B cell (primary cell): ENCODE results near the gene SSH3. TPM values are rescaled to one million over a fixed set of nuclear protein-coding genes. Genes with fewer than 3 reads are reported as not detected.

ENCODE experiments used
- ATAC-seq: fragments of 200-7000 bp; cut with Tn5 transposase; one replicate; pipeline ENCODE4 v1.10.0; 2021; ENCODE audit warnings: low read depth, mild to moderate bottlenecking, moderate number of reproducible peaks, moderate library complexity
- CTCF ChIA-PET: fragments of 350-600 bp; sonication (Branson Sonifier 250); formaldehyde crosslinking; loops from one replicate; lab custom pipeline; 2021; ENCODE audit warnings: antibody characterized with exemption, inconsistent platforms; lab: Charles Lee
- POLR2A ChIA-PET: fragments of 350-600 bp; sonication (Branson Sonifier 250); formaldehyde crosslinking; loops from one replicate; lab custom pipeline; 2021; ENCODE audit warnings: antibody characterized with exemption; lab: Charles Lee
- DNase-seq: peaks from one replicate; pipeline ENCODE4 v3.0.0; 2013
- H2AFZ ChIP-seq: 2 replicates; pipeline ENCODE4 v1.6.1; 2012; ENCODE audit warnings: mild to moderate bottlenecking, low read depth, low read length; ENCODE audit not compliant: insufficient read depth, poor library complexity, severe bottlenecking
- H3K27ac ChIP-seq, 2 donors: 1 replicate in 1 of 2; 2 replicates in 1 of 2; pipeline ENCODE4 v1.5.1; 2012 to 2013; ENCODE audit warnings: low read length in 2 of 2, mild to moderate bottlenecking in 2 of 2, moderate library complexity in 1 of 2
- H3K27me3 ChIP-seq, 4 experiments: fragments of 200-600 bp in 1 of 4; sonication (generic) in 1 of 4; replicated peaks in 1 of 4; 1 replicate in 2 of 4; 2 replicates in 2 of 4; pipeline versions ENCODE4 v1.6.1 to v1.7.0; 2013 to 2016; ENCODE audit warnings: low read length in 3 of 4, mild to moderate bottlenecking in 2 of 4, mixed read lengths in 1 of 4, moderate library complexity in 1 of 4; ENCODE audit not compliant: insufficient read depth in 4 of 4, control insufficient read depth in 3 of 4; ENCODE audit errors: control extremely low read depth in 1 of 4
- H3K36me3 ChIP-seq, 2 experiments: replicated peaks in 1 of 2; 1 replicate in 1 of 2; 2 replicates in 1 of 2; pipeline versions ENCODE4 v1.6.1 to v1.7.1; 2013; ENCODE audit warnings: low read length in 1 of 2; ENCODE audit not compliant: insufficient read depth in 2 of 2, control insufficient read depth in 1 of 2; ENCODE audit errors: control extremely low read depth in 1 of 2, extremely low read depth in 1 of 2
- H3K4me1 ChIP-seq, 2 donors: fragments of 200-600 bp in 1 of 2; sonication (generic) in 1 of 2; 1 replicate in 1 of 2; 2 replicates in 1 of 2; pipeline versions ENCODE4 v1.5.1 to v1.6.1; 2013 to 2017; ENCODE audit warnings: low read length in 2 of 2; ENCODE audit not compliant: control insufficient read depth in 2 of 2, insufficient read depth in 2 of 2
- H3K4me2 ChIP-seq: replicated peaks from 2 replicates; pipeline ENCODE3; 2012; ENCODE audit warnings: mild to moderate bottlenecking, low read depth, low read length; ENCODE audit not compliant: poor library complexity, severe bottlenecking
- H3K4me3 ChIP-seq, 5 experiments: fragments of 200-600 bp in 1 of 5; sonication (generic) in 1 of 5; 1 replicate in 3 of 5; 2 replicates in 2 of 5; pipeline versions ENCODE4 v1.5.1 to v1.7.0; 2011 to 2016; ENCODE audit warnings: low read length in 4 of 5, mild to moderate bottlenecking in 4 of 5, low read depth in 2 of 5, control low read depth in 1 of 5, moderate library complexity in 1 of 5; ENCODE audit not compliant: insufficient read depth in 1 of 5; ENCODE audit errors: control extremely low read depth in 1 of 5, extremely low read depth in 1 of 5
- H3K79me2 ChIP-seq: fragments of 200-600 bp; sonication (generic); one replicate; pipeline ENCODE4 v1.6.0; 2016; ENCODE audit warnings: low read length; ENCODE audit not compliant: control insufficient read depth, insufficient read depth
- H3K9ac ChIP-seq: fragments of 200-600 bp; sonication (generic); 2 replicates; pipeline ENCODE4 v1.6.1; 2017; ENCODE audit warnings: mild to moderate bottlenecking, low read length, moderate library complexity
- H3K9me3 ChIP-seq, 3 donors: one replicate each; pipeline versions ENCODE4 v1.6.1 to v1.7.1; 2013; ENCODE audit warnings: low read length in 2 of 3; ENCODE audit not compliant: control insufficient read depth in 2 of 3, insufficient read depth in 1 of 3; ENCODE audit errors: control extremely low read depth in 1 of 3
- H4K20me1 ChIP-seq: 2 replicates; pipeline ENCODE4 v1.6.0; 2012; ENCODE audit warnings: mild to moderate bottlenecking, low read length; ENCODE audit not compliant: insufficient read depth, control insufficient read depth, poor library complexity, severe bottlenecking
- H3K27ac Mint-ChIP-seq: one replicate; pipeline ENCODE4 v1.8.0; 2021; ENCODE audit warnings: mixed read lengths
- H3K27me3 Mint-ChIP-seq: one replicate; pipeline ENCODE4 v1.8.0; 2021; ENCODE audit warnings: mixed read lengths
- H3K4me1 Mint-ChIP-seq: one replicate; pipeline ENCODE4 v1.8.0; 2021; ENCODE audit warnings: mixed read lengths
- H3K4me3 Mint-ChIP-seq: one replicate; pipeline ENCODE4 v1.8.0; 2021; ENCODE audit warnings: mixed read lengths
- H3K9me3 Mint-ChIP-seq: one replicate; pipeline ENCODE4 v1.8.0; 2022; ENCODE audit warnings: mixed read lengths; ENCODE audit not compliant: insufficient read depth
- EZH2 ChIP-seq: IDR thresholded peaks from 2 replicates; pipeline ENCODE4 v1.6.1; 2012; ENCODE audit warnings: borderline replicate concordance, low read depth, mild to moderate bottlenecking, moderate library complexity, low read length; ENCODE audit not compliant: insufficient read depth, poor library complexity, severe bottlenecking
- WGBS: methylation state at CpG from one replicate; pipeline ENCODE4 v1.1.5; 2013; ENCODE audit warnings: missing lambda C conversion rate; ENCODE audit not compliant: insufficient coverage; 5-methylcytosine and 5-hydroxymethylcytosine counted together
- intact Hi-C: fragments of 100-400 bp; cut with micrococcal nuclease; formaldehyde crosslinking; loops from one replicate; pipeline ENCODE4 v1.10.0; 2022
- polyA plus RNA-seq: library from polyadenylated mRNA; depleted of rRNA; stranded (reverse); fragments of >200 nt; gene quantifications from 2 replicates; pipeline ENCODE4 v1.2.3, GENCODE V29; 2012
- total RNA-seq, 2 donors: library from RNA; stranded (reverse); fragments of 120-200 nt in 1 of 2; gene quantifications; 1 replicate in 1 of 2; 2 replicates in 1 of 2; pipeline versions ENCODE4 v1.2.3 to v1.2.4, GENCODE V29; 2013 to 2022
- TF ChIP-seq, protein P1 (sequence below): fragments of 200-600 bp; IDR thresholded peaks from one replicate; pipeline ENCODE4 v1.8.0; 2022; ENCODE audit warnings: antibody characterized with exemption, mild to moderate bottlenecking

SSH3 gene
- total and polyA plus RNA-seq, 2 donors (not counting 1 experiment from before 2014, with no cell fraction given): 4.0 to 7.2 TPM

DNA sequence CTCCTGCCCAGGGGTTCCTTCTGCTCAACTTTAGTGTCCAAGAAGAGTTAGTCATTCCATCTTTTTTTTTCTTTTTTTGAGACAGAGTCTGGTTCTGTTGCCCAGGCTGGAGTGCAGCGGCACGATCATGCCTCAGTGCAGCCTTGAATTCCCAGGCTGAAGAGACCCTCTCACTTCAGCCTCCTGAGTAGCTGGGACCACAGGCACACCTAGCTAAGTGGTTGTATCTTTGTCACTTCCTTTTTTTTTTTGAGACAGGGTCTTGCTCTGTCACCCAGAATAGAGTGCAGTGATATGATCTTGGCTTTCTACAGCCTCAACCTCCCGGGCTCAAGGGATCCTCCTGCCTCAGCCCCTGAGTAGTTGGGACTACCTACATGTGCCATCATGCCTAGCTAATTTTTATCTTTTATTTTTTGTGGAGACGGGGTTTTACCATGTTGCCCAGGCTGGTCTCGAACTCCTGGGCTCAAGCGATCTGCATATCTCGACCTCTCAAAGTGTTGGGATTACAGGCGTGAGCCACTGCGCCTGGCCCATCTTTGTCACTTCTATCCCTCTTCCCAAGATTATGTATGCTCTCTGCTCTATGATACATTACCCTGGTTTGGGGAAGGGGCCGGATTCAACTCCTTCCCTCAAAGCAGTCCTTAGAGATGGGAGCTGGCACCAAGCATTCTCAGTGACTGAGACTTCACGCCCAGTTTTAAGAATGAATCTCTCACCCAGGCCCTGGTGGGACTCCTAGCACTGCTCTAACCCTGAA is 10.0 kb downstream of the SSH3 start:
- H3K9ac ChIP-seq: no peak overlapping the region

More for the DNA sequence above, 10.0 kb downstream of the SSH3 start:
- Histone ChIP-seq H3K4me2 (peak overlapping the region; percentile 14), H4K20me1 (no peaks in the 10 kb centered on the region), H3K4me3 (no peak overlapping the region), H3K9me3 (no peaks in the 10 kb centered on the region), H3K4me1 (peaks cover 14 to 26% of the 10 kb centered on the region in 2 donors), H3K79me2 (peaks cover 7% of the 10 kb centered on the region), H3K27me3 (no peaks in the 10 kb centered on the region), H3K27ac (no peak overlapping the region), H2AFZ (no peak overlapping the region), H3K36me3 (no peaks in the 10 kb centered on the region)
- Mint-ChIP-seq H3K9me3 (no peaks in the 10 kb centered on the region), H3K27ac (peak overlapping the region; percentile 56), H3K4me1 (peaks cover 18% of the 10 kb centered on the region), H3K27me3 (no peaks in the 10 kb centered on the region), H3K4me3 (no peak overlapping the region)
- no peak for ATAC-seq
- 99% methylated on average over 9 of the region's 11 CpGs for WGBS
- no peak for DNase-seq
- TF ChIP-seq EZH2: no peak
- TF ChIP-seq, protein P1, sequence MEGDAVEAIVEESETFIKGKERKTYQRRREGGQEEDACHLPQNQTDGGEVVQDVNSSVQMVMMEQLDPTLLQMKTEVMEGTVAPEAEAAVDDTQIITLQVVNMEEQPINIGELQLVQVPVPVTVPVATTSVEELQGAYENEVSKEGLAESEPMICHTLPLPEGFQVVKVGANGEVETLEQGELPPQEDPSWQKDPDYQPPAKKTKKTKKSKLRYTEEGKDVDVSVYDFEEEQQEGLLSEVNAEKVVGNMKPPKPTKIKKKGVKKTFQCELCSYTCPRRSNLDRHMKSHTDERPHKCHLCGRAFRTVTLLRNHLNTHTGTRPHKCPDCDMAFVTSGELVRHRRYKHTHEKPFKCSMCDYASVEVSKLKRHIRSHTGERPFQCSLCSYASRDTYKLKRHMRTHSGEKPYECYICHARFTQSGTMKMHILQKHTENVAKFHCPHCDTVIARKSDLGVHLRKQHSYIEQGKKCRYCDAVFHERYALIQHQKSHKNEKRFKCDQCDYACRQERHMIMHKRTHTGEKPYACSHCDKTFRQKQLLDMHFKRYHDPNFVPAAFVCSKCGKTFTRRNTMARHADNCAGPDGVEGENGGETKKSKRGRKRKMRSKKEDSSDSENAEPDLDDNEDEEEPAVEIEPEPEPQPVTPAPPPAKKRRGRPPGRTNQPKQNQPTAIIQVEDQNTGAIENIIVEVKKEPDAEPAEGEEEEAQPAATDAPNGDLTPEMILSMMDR: no peak
- intact Hi-C loops: no loop called here
- ChIA-PET POLR2A (interaction anchor here (0.6 kb wide), 2 partner anchors 60 to 83 kb away, joined by 3 to 4 read pairs; partner anchors contain the start of gene CLCF1), CTCF (interaction anchor here (0.6 to 10.5 kb wide), 7 partner anchors 8 to 57 kb away, joined by 3 to 229 read pairs (median 3); partner anchors contain the start of gene GRK2)
